Activated T-cell treated with anti-CD3 and anti-CD28 coated beads, Interleukin-2, amount 50 U/mL, for 1 hour (primary cell): Measurements from ENCODE around the gene CFAP68.

ENCODE experiments used
- DNase-seq: peaks from one replicate; pipeline ENCODE4 v3.0.0-alpha.2; 2020

Gene CFAP68, protein sequence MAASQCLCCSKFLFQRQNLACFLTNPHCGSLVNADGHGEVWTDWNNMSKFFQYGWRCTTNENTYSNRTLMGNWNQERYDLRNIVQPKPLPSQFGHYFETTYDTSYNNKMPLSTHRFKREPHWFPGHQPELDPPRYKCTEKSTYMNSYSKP

DNA sequence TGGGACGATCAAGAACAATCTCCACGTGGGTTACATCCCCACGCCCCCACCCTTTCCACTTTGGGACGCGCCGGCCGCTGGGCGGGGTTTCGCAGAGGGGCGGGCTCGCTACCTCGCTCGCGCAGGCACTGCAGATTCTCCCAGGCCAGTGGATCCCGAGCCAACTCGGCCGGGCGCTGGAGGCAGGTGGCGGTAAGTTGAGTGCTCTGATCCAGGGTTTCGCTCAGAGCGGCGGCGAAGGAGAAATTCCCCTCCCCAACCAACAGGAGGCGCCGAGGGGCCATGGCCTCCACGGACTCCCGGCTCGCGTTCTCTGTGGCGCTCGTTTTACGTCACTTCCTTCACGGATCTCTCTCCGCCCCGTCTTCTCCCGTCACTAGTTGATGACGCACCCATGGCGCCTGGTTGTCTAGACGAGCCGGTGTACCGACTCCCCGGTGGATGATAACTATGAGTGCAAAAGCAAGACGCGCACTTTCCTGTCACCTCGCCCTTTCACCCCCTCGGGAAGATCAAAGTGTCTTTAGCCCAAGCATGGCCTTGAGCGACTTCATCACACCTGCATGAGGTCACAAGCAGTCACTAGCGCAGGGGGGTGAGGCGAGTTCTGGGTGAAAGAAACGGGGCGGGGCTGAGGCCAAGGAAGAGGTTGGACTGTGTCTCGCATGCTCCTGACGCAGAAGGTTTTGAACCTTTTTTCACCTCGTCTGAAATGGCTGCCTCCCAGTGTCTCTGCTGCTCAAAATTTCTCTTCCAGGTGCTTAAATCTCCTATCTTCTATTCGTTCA is at the start of gene CFAP68, which contains the start of gene FDXACB1:
Gene CFAP68 (plus strand): TSS at position 693 of the 788 bp plus-strand sequence. CDS start 20 bp downstream, at position 713.
Gene FDXACB1 (minus strand): TSS at position 317 of the 788 bp plus-strand sequence. CDS start 33 bp downstream, at position 284.
- peak; percentile 95 for DNase-seq

DNA sequence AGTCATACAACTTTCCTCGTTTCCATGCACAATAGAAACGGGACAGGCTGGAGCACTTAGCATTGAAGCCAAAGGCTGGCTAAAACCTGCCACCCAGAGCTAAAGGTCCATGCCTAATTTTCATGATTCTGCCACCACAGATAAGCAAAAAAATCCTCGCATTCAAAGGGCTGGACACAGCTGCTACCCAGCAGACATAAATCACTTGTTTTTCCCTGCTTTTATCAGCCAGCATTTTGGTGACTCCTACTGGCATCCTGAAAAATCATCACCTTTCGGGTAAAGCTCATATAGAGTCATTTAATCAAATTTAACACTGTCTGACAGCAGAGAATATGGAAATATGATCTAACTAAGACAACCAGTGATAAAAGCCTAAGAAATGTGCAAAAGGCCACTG is 45.8 kb upstream of the CFAP68 start:
- DNase-seq = no peak

DNA sequence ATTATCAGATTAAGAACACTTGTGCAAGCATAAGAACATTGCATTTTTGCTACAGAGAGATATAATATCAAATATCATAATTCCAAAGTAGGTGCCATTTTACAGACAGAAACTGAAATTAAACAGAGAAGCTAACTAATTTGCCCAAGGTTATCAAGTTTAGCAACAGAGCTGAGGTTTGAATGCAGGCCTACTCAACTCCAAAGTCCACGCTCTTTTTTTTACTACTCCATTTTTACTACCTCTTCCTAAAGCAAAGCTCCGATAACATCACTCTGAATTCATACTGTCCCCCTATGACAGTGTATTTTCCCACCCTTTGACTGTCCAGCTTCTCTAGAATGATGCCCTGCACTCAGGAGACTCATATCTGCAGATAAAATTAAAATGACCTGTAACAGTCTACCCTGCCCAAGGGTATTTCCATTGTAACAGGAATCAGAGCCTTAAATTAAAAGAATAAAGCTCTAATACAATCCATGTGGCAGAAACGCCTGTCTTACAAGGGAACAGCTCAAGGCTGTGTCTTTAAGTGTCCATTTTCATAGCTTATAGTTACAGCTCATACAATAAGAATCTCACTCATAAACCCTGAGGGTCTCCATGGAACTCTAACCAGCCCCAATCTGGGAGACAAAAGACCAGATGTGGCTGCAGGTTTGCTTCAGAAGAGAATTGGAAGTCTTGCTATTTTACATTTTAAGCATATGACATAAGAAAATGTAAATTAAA is 44.7 kb upstream of the CFAP68 start:
- no peak for DNase-seq

DNA sequence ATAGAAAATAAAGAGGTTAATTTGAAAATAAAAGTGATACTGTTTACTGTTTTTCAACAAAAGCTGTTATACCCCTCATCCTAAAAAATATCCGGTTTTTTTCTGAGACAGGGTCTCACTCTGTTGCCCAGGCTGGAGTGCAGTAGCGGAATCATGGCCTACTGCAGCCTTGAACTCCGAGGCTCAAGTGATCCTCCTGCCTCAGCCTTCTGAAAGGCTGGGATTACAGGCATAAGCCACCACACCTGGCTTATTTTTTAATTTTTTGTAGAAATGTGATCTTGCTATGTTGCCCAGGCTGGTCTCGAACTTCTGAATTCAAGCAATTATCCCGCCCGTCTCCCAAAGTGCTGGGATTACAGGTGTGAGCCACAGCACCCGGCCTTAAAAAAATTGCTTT is 43.7 kb upstream of the CFAP68 start:
- DNase-seq = no peak

DNA sequence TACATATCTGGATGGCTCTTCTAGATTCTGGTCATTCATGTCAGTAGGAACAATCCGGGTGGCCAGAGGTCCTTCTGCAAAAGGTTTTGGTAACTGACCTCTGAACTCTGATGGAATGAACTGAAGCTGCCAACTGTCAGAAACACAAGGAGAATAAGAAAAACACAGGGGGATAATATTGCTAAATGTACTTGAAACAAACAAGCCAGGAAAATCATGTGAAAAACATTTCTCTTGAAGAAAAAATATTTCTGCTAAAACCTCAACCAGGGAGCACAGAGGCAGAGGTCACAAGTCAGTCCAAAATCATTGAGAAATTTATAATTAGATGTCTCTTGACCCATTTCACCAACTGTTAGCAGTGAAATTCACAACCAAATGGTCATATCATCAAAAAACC is 43.2 kb upstream of the CFAP68 start:
- DNase-seq = no peak

DNA sequence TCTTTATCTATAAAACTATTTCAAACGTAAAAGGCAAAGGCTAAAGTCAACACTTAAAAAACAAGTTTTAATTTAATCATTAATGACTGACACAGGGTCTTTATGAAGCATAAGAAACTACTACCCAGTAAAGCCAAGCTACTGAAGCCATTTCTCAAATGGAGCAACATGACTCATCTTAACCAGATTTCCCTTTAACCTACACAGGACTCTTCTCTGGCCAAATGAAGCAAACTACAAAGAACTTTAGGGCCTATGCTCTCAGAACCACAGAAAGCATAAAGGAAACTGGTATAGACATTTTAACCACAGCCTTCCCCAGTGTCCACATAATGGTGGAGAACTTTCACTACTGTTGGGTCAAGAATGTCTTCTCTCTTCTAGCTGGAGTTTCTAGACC is 42.6 kb upstream of the CFAP68 start:
- DNase-seq = no peak

DNA sequence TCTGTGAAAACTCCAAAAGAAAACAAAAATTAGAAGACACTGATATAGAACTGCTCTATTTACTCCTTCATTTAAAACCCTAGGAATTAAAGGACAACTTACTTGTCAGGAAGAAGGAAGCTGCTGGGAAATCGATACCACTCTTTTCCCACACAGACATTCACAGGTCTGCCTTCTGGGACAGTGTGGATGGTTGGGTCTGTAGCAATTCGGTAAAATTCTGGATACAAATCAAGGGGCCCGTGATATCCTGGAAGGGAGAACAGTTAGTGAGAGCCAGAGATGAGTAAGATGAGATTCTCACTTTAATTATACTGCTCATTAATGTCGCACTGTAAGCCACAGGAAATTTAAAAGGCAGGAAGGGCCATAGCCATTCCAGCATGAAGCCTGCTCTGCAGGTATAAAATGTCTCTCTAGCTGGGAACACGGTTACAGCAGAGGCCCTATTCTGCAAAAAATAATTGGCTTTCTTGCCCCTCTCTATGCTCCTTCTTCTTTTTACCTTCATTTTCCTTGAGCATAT is 41.9 kb upstream of the CFAP68 start:
- DNase-seq = no peak

DNA sequence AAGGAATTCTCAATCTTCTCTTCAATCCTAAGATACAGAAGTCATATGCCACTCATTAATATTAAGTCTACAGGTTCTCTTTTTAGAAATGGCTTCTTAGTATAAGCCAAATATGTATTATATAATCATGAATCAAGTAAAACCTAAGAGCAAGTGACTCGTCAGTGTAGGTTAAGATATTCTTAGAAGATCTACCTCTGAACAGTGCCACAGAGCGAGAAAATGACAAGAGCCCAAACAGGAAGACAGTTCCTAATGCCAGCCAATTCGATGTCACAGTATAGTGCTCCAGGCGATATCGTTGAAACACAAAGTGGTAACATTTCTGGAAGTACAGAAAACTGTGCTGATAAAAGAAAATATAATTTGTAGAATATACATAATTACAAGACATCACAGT is 41.3 kb upstream of the CFAP68 start:
- DNase-seq = no peak

DNA sequence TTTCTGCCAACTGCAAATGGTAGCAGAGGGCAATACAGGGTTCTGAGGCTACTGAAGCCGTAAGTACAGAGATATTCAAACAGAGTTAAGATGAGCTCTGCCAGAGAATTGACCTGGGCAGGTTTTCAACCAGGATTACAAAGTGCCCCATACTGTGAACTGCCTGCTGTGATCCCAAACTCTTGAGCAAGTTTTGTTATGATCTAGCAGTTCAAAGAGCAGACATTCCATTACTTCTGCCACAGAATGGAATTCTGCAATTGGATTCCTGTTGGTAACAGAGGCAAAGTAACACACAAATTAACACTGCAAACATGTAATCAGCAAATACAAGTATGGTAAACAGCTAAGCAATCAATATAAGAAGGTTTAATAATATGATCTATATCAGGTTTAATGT is 39.2 kb upstream of the CFAP68 start:
- no peak for DNase-seq

DNA sequence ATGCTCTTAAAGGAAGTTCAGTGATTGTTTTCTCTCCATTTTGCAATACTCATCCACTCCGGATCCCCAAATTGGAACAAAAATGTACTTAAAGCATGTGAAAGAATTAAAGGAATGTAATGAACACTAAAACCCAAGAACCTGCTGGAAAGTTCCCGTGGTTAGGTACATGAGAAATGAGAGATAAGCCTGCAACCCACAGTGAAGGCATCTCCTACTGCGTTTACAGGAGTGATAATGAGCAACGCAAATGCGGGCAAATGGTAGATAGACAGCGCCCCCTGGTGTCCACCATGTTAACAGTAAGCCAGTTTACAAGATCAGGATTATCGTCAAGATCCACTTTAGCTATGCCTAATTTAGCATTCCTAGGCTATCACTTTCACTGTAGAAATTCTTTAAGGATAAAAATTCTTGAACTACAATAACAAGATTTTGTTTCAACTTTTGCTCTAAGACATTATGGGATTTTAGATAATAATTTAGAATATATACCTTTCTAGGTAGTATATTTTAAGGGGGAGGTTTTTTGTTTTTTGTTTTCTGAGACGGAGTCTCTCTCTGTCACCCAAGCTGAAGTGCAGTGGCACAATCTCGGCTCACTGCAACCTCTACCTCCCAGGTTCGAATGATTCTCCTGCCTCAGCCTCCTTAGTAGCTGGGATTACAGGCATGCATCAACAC is 37.8 kb upstream of the CFAP68 start:
- DNase-seq = peak; percentile 81

DNA sequence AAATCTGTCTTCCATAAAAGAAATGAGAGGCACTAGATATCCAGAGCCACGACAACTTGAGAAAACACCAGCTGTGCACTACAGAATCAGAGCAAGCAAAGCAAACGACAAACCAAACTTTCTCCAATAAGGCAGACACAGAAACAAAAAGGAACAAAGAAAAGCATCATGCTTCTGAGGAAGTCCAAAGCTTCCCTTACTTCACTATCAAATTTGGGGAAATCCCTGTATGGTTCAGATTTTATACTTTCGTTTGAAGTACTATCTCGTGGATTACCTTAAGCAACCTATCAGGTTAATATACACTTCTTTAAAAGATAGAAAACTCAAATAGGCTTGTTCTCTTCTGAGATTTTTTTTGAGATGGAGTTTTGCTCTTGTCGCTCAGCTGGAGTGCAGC is 35.7 kb upstream of the CFAP68 start:
- no peak for DNase-seq

DNA sequence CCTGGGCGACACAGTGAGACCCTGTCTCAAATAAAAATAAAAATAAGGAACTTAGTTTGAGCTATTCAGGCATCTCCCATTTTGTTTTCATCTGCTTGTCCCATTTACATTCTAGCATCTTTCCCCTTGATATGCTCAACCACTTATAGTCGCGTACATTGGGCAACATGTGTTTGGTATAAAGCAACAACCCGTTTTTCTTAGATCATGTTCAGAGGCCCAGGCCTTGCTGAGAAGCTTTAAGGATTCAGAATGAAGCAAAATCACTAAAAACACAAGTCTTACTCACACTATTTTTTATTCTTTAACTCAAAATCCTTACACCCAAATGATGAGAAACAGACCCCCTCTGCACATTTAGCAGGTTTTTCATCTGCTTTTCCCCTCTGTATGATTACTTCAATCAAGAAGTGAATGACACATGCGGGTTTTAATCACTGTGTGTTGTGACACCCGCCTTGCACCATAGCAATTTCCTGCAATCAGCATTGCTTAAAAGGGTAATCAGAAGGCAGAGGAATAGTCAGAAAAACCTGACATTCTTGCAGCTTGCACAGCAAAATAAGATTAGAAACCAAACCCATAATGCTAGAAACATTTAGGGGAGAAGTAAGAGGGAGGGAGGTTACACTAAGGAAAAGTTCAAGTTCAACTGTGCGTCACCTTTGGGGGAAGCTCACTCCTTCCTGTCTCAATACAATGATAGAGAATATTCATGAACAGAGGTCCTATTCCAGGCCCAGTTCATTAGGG is 33.9 kb upstream of the CFAP68 start:
- no peak for DNase-seq

DNA sequence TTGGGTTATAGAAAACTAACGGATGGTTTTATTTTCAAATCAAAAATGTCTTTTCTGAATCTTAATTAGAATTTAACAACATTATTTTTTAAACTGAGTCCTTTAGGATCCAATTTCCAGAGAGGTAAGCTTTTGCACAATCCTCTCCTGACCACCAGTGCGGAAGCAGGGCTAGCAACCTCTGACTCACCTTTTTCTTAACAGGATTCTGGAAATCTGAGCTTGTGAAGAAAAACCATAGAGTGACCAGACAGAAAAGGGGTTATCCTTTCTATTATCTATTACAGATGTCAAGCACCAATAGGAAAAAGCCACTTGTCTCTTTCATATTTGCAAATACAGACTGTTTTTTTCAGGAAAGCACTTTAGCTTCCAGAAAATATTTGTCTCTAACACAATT is 33.3 kb upstream of the CFAP68 start:
- no peak for DNase-seq

DNA sequence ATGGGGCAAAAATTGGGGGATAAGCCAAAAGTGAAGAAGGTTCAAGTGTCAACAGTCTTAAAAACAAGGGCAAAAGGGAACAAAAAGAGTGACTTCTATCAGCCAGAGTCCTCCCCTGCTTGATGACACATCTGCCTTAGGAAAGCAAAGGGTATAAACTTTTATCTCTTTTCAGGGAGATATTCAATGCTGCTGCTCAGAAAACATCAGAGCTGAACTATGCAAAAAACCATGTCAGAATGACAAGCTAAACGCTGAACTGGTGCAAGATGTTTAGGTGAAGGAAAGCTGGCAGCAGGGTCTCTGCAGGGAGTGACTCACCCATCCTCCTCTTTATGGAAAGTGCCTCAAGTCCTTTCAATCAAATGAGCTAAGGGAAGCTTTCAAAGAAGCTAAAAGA is 32.7 kb upstream of the CFAP68 start:
- DNase-seq = no peak

DNA sequence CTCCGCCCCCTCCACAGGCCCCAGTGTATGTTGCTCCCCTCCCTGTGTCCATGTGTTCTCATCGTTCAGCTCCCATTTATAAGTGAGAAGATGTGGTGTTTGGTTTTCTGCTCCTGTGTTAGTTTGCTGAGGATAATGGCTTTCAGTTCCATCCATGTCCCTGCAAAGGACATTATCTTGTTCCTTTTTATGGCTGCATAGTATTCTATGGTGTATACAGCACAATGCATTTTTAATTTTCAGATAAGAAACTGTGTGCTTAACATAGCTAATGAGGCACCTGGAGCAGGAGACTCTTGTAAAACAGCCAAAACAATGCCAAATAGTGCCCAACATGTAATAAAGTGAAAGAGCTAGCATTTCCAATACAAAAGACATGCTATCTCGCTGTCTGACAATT is 29.7 kb upstream of the CFAP68 start:
- no peak for DNase-seq

DNA sequence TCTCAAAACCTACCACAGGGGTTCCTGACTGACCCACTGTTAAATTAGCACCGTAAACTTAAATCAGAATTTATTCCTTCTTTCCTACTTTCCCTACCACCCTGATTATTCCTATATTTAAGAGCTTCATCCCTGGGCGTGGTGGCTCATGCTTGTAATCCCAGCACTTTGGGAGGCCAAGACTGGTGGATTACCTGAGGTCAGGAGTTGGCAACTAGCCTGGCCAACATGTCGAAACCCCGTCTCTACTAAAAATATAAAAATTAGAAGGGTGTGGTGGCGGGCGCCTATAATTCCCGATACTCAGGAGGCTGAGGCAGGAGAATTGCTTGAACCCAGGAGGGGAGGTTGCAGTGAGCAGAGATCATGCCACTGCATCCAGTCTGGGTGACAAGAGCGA is 28.3 kb upstream of the CFAP68 start:
- no peak for DNase-seq

DNA sequence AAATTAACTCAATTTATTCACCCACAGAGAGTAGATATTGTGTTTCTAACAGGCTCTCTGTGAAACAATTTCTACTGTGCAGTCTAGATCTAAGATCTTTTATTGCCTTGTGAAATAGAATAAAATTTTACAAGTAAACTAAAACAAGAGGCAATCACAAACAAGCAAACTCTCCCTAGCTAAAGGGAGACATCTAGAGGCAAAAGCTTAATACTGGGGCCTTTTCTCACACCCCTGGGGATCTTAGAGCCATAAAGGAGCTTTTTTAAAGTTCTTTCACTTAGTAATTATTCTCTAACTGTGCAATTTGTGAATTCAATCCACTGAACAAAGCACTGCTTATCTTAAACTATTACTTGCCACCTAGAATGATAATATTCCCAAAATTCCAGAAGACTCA is 27.7 kb upstream of the CFAP68 start:
- no peak for DNase-seq

DNA sequence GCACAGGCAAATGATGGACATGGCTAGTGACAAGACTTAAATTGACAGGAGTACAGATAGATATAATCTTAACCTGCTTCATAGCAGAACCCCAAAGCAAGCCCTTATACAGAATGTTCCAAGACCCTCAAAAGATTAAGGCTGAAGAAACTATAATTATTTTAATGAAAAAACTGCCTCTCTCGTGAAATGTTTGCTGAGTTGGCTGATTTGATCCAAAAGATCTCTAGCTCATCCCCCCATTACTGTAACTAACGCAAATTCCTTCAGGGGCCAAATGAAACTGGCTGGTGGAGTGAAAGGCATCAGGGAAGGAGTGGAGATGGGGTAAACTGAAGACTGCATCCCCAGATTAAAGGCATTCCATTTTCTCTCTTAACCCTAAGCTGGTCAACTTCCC is 27.2 kb upstream of the CFAP68 start:
- DNase-seq = no peak

DNA sequence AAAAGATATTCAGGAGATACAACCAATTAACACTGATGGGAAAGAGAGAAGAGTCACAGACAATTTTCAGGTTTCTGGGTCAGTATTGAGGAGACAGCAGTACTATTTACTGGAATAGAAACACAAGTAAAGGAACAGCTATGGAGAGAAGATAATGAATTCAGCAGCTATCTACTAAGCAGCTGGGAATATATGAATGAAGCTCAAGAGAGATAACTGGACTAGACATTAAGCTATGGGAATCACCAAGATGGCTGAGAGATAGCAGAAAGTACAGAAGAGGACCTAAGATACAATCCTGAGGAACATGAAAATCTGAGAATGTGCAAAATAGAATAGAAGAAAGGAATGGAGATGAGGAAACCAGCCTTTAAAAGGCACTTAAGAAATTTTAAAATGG is 23.8 kb upstream of the CFAP68 start:
- no peak for DNase-seq

DNA sequence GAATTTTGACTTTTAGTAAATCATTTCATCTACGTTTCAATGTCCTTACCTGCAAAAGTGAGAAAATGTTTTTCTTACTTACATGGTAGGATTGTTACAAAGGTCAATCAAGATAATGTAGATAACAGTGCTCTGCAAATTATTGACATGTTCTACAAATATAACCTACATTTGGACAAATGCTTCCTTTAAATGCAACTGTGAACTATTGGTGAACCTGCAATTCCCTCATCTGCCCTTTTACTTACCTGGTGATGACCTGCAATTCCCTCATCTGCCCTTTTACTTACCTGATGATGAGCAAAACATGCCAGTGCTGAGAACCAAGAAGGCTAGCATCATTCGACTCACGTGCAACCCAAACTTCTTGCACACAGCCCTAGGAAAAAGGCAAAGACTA is 19.1 kb upstream of the CFAP68 start:
- DNase-seq = no peak

DNA sequence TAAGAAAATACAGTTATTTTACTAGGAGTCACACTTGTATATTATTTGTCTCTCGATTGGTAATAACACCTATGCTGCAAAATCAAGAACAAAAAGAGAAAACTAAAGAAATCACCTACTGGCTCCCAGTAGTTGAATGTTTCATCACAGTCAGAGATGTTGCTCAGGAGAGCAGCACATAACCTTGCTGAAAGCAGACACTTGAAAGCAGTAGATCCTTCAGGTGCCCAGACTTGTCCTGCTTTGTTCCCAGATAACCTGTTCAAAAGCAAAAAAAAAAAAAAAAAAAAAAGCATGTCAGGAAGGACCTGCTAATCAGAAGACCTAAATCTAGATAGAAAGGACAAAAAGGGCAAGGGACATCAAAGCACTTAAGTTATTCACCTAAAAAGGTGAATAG is 9.2 kb upstream of the CFAP68 start:
- DNase-seq = no peak

DNA sequence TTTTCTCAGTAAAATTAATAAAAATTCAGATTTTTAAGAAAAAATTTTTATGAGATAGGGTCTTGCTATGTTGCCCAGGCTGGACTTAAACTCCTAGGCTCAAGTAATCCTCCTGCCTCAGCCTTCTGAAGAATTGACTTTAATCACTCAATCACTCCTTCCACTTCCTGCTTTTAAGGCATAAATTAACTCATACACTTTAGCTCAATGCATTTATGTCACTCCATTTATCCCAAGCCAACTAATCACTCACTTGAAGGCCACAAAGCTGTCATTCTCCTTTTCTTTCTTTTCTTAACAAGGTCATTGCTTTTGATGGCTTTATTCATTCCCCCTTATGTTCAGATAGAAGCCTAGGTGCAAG is 8.8 kb upstream of the CFAP68 start:
- DNase-seq = no peak
